ENCODE data around the gene USP24.

DNA sequence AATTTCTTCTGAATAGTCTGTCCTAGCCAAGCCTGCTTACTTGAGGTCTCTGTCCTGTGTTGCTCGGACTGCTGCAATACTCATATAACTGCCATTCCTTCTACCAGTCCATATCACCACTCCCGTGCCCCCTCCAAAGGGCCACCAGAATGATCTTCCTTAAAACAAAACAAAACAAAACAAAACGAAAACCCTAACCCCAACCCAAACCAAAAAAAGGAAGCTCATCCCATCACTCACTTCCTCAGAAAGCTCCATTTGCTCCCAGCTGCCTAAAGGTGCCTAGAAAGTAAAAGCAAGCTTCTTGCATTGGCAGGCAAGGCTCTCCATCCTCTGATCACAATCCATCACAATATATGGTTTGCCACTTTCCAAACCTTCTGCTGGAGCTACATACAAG lies 20.3 kb downstream of the USP24 start:
- no peak for TF ChIP-seq POLR2A (IDR thresholded peaks at IDR 0.05; ENCODE audit: low read length)
- no peak for TF ChIP-seq GATA1 (IDR thresholded peaks at IDR 0.05; ENCODE audit: low read depth, low read length)

Data from erythroblast (primary cell).